NCI-H748 (cell line): ENCODE measurements around the gene ACTC1.
"Not testable (repeated sequence)": the region's sequence is repeated elsewhere in the genome, so short reads cannot be mapped to it uniquely, and the experiment has no call there.

Experiments
- DNase-seq: peaks from one replicate; lab custom pipeline; 2025; ENCODE audit not compliant: unreplicated experiment; lab: John Stamatoyannopoulos, UW

ACTC1 gene

DNA sequence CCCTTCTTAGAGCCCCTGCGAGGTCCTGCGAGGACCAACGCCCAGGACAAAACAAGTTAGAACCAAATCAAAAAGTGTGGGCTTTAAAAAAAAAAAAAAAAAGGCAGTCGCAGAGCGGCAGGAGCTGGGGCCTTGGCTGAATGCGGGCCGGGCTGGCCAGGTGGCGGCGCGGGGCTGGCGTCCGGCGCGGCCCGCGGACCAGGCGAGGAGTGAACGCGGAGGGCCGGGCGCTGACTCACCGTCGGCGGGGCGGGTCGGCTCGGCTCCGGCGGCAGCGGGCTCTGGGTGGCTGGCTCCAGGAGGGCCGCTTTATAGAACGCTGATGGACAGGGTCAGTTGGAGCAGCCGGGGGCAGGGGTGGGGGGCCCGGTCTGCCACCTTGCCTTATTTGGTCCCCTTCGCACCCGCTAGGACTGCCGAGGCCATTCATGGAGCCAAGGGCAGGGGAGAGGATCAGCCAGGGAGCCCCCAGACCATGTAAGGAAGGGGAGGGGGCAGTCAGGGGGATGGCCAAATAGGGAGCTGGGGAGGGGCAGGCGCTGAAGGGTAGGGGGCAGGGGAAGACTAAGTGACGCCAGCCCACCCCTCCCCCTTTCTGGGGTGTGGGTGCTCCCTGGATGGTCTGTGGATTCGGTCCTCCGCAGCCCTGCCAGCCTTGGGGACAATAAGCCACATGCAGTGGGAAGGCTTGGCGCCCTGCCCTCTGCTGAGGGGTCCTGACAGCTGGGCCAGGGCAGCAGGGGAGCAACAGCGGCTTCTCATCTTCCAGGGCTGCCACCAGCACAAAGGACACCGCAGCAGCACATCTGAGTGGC, at the start of gene ACTC1:
Gene ACTC1, minus strand, starts transcription at position 283 of the 815 bp plus-strand sequence. CDS start 741 bp downstream, outside the sequence.
- DNase-seq = no peak

DNA sequence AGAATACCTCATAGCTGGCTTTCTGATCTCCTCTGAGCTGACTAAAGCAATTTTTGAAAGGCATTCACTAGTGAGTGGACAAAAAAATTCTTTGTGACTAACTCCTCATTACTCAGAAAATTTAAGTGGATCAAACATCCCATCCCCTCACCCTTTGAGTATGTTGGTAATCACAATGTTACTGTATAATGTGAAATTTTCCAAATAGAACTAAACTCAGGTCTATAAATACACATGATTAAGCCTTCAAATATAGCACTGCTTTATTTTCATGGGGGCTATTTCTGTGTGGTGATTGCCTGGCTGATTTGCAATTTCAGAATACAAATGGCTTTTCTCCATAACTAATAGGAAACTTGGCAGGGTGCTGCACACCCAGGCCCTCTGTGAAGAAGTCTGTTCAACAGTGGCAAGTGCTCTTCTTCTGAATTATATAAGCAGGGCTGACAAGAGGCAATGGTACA, 45.9 kb upstream of the ACTC1 start:
- no peak for DNase-seq

DNA sequence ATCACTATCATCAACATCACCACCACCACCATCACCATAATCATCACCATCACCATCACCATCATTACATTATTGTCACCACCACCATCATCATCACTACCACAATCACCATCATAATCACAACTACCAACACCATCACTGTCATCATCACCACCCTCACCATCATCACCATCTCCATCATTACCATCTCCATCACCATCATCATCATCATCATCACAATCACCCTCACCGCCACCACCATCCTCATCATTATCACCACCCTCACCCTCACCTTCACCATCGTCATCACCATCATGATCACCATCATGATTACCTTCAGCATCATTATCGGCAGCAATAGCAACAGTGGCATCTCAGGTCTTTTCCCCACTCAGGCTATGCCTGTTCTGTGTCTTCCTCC, 42.9 kb upstream of the ACTC1 start:
- DNase-seq = no peak

GRCh38 chr15:34837246-34838016, 42.1 kb upstream of the ACTC1 start:
- no peak for DNase-seq

GRCh38 chr15:34828145-34828911, 33.0 kb upstream of the ACTC1 start:
- DNase-seq = no peak

DNA sequence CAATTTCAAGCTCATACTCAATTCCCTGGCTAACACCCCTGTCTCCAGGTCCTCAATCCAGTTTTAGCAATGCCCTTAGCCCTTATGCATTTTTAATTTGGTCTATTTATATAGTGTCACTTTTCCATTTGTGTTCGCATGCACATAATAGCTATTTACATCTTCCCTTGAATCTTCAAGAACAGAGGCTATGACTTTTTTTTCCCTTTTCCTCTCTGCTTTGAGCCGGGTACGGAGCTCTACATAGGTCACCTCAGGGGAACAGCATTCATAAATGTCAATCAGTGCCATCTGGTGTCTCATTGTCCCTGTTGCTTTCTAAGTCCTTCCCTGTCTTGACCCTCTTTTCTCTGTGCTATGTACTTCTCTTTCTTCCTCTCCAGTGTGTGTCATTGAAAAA, 26.5 kb upstream of the ACTC1 start:
- DNase-seq = no peak

- DNase-seq = no peak
Observed at GRCh38 chr15:34820110-34820509, 24.8 kb upstream of the ACTC1 start.

DNA sequence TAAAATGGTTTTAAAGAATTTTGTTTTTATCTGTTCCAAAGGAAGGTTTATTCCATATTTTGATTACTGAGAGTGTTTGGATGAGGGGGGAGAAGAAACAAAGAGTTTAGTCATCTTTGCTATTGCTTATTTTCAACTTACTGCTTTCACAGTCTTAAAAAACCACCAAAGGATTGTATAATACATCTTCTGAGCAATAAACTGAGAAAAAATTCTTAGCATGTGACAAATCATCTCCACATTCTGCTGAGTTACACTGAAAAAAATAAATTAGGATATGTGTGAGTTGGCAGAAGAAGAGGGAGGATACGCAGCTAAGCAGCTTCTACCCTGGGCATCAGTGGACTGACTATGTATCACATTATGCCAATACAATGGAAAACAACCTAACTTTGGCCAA, 23.2 kb upstream of the ACTC1 start:
- no peak for DNase-seq

GRCh38 chr15:34815836-34816235, 20.5 kb upstream of the ACTC1 start:
- DNase-seq = no peak

GRCh38 chr15:34813446-34814190, 18.3 kb upstream of the ACTC1 start:
- DNase-seq = no peak

DNA sequence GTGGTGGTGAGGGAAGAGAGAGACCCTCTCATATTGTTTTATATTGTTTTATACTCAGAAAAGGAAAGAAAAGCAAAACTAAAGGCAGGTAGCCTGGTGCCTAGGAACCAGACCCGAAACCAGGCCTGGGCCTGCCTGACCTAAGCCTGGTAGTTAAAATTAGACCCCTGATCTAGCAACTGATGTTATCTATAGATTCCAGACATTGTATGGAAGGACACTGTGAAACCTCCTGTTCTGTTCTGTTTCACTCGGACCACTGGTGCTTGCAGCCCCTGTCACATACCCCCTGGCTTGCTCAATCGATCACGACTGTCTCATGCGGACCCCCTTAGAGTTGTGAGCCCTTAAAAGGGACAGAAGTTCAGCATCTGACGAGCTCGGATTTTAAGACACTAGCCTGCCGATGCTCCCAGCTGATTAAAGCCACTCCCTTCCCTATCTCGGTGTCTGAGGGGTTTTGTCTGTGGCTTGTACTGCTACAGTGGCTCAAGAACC, 17.6 kb upstream of the ACTC1 start:
- DNase-seq = not testable (repeated sequence)

DNA sequence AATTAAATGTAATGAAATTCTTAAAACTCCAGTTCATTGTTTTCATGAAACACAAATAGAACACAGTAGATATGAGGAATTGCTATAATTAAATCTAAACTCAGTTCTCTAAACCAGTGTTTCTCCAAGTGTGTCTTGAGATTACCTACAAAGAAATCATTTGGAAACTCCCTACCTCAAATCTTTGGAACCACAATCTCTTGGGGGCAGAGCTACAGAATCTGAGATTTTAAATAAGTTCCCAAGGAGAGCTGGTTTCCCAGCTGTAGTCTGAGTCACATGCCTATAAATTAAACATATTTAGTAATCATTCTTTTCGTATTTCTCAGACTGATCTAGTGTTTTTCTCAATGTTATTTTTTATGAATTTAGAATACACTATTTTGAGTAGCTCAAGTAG, 17.0 kb upstream of the ACTC1 start:
- no peak for DNase-seq

GRCh38 chr15:34810443-34811129, 15.2 kb upstream of the ACTC1 start:
- DNase-seq = no peak

- no peak for DNase-seq
Observed at GRCh38 chr15:34809186-34809585, 13.8 kb upstream of the ACTC1 start.

GRCh38 chr15:34808016-34808415, 12.7 kb upstream of the ACTC1 start:
- DNase-seq = no peak

DNA sequence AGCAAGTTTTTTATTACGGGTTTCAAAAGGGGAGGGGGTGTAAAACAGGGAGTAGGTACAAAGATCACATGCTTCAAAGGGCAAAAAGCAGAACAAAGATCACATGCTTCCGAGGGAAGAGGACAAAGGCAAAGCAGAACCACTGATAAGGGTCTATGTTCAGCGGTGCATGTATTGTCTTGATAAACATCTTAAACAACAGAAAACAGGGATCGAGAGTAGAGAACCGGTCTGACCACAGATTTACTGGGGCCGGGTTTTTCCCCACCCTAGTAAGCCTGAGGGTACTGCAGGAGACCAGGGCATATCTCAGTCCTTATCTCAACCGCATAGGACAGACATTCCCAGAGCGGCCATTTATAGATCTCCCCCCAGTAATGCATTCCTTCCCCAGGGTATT, 11.9 kb upstream of the ACTC1 start:
- not testable (repeated sequence) for DNase-seq

GRCh38 chr15:34804776-34805175, 9.4 kb upstream of the ACTC1 start:
- DNase-seq = no peak

- DNase-seq = no peak
Observed at GRCh38 chr15:34804113-34804512, 8.8 kb upstream of the ACTC1 start.

GRCh38 chr15:34802803-34803750, 7.7 kb upstream of the ACTC1 start:
- DNase-seq = no peak
